GM12873 (cell line): Measurements from ENCODE around the gene SLC2A14.

Source experiments
- CTCF ChIP-seq: IDR thresholded peaks from 2 replicates; pipeline ENCODE4 v1.5.1; 2012; ENCODE audit warnings: low read depth, mild to moderate bottlenecking, moderate library complexity, low read length, control low read depth; ENCODE audit not compliant: insufficient read depth; ENCODE audit errors: missing control alignments

Gene SLC2A14

GRCh38 chr12:7868391-7868790, 4.3 kb downstream of the SLC2A14 start:
- no peak for TF ChIP-seq CTCF

GRCh38 chr12:7864601-7865150, 8.0 kb downstream of the SLC2A14 start:
- no peak for TF ChIP-seq CTCF

- no peak for TF ChIP-seq CTCF
Measured at GRCh38 chr12:7859552-7859951, 13.2 kb downstream of the SLC2A14 start.

GRCh38 chr12:7857971-7858370, 14.7 kb downstream of the SLC2A14 start:
- TF ChIP-seq CTCF: no peak

GRCh38 chr12:7856516-7856915, 16.2 kb downstream of the SLC2A14 start:
- TF ChIP-seq CTCF: no peak

GRCh38 chr12:7853557-7853956, 19.2 kb downstream of the SLC2A14 start:
- no peak for TF ChIP-seq CTCF

GRCh38 chr12:7844116-7844515, 28.6 kb downstream of the SLC2A14 start:
- no peak for TF ChIP-seq CTCF

GRCh38 chr12:7837366-7837765, 35.3 kb downstream of the SLC2A14 start:
- TF ChIP-seq CTCF: no peak
